Measurements from ENCODE around the gene FAM163B. TPM values are rescaled to one million over a fixed set of nuclear protein-coding genes. Genes with fewer than 3 reads are reported as not detected.

FAM163B gene
- total and polyA plus RNA-seq, 2 of the 8 experiments (the other 6 are each of a cell fraction or from before 2014, with no cell fraction given), result 0.63 to 1.0 TPM

- TF ChIP-seq SP4 (IDR thresholded peaks at IDR 0.05; ENCODE audit: low read length) (no peak), KDM1A (IDR thresholded peaks at IDR 0.05; ENCODE audit: borderline replicate concordance, low read length) (no peak), POU5F1 (IDR thresholded peaks at IDR 0.05; ENCODE audit: low read depth, low read length) (no peak), TAF1 (IDR thresholded peaks at IDR 0.05; ENCODE audit: low read depth, low read length) (no peak), SUZ12 (IDR thresholded peaks at IDR 0.05; ENCODE audit: low read length) (no peak), SAP30 (IDR thresholded peaks at IDR 0.05; ENCODE audit: insufficient read depth, insufficient replicate concordance, low read length) (no peak), JUN (IDR thresholded peaks at IDR 0.05; ENCODE audit: low read depth, low read length) (no peak)
These were observed 26.1 kb downstream of the FAM163B start (continued) for GRCh38 chr9:133583111-133583510.

Measured in H1 (cell line).